ENCODE results near the gene MCRIP1. TPM values are rescaled to one million over a fixed set of nuclear protein-coding genes. Genes with fewer than 3 reads are reported as not detected.

Gene MCRIP1
- total and polyA plus RNA-seq, 2 of the 13 experiments (the other 11 are each of a cell fraction or from before 2014, with no cell fraction given), result 79.7 to 84.9 TPM

GRCh38 chr17:81821603-81822311 is 11.3 kb downstream of the MCRIP1 start (continued):
- no peak for TF ChIP-seq JUNB (CRISPR knock-in tag; IDR thresholded peaks at IDR 0.05; ENCODE audit: borderline replicate concordance)
- no peak for TF ChIP-seq ZNF234 (CRISPR knock-in tag; conservative IDR thresholded peaks at IDR 0.05)
- TF ChIP-seq ZNF576 (CRISPR knock-in tag; IDR thresholded peaks at IDR 0.05), result peak; percentile 94; the same call in 1 of the 2 replicates
- TF ChIP-seq MATR3 (CRISPR knock-in tag; IDR thresholded peaks at IDR 0.05), result no peak
- TF ChIP-seq CBFB (CRISPR knock-in tag; IDR thresholded peaks at IDR 0.05), result no peak
- TF ChIP-seq TCF7 (IDR thresholded peaks at IDR 0.05; ENCODE audit: low read depth), result no peak
- peak; percentile 47; the same call in 1 of the 2 replicates for TF ChIP-seq FOSL2 (CRISPR knock-in tag; IDR thresholded peaks at IDR 0.05)
- TF ChIP-seq CENPT (CRISPR knock-in tag; IDR thresholded peaks at IDR 0.05; ENCODE audit: low read depth), result no peak
- no peak for TF ChIP-seq TIGD3 (CRISPR knock-in tag; IDR thresholded peaks at IDR 0.05; ENCODE audit: borderline replicate concordance)
- no peak for TF ChIP-seq CCAR2 (optimal IDR thresholded peaks at IDR 0.05; ENCODE audit: low read depth, low read length)
- TF ChIP-seq NFATC3 (CRISPR knock-in tag; IDR thresholded peaks at IDR 0.05), result no peak
- no peak for TF ChIP-seq POGZ (CRISPR knock-in tag; IDR thresholded peaks at IDR 0.05)
- no peak for TF ChIP-seq ARNTL (CRISPR knock-in tag; IDR thresholded peaks at IDR 0.05)
- TF ChIP-seq ZNF616 (CRISPR knock-in tag; IDR thresholded peaks at IDR 0.05; ENCODE audit: low read depth), result no peak
- peak; percentile 98 for TF ChIP-seq MAZ (IDR thresholded peaks at IDR 0.05; ENCODE audit: borderline replicate concordance, low read depth, low read length)
- TF ChIP-seq MAZ (CRISPR knock-in tag; IDR thresholded peaks at IDR 0.05; ENCODE audit: low read depth), result peak; percentile 82
- TF ChIP-seq RBM22 (optimal IDR thresholded peaks at IDR 0.05; ENCODE audit: low read length), result peak; percentile 70
- no peak for TF ChIP-seq KMT2B (CRISPR knock-in tag; IDR thresholded peaks at IDR 0.05)
- TF ChIP-seq DZIP1 (CRISPR knock-in tag; IDR thresholded peaks at IDR 0.05), result 0 out of 2 replicates have a peak, but pooled peaks have one; percentile 10
- TF ChIP-seq BCLAF1 (IDR thresholded peaks at IDR 0.05), result no peak
- TF ChIP-seq ZNF564 (CRISPR knock-in tag; IDR thresholded peaks at IDR 0.05), result peak; percentile 51; the same call in 1 of the 2 replicates
- TF ChIP-seq ZBTB26 (CRISPR knock-in tag; IDR thresholded peaks at IDR 0.05; ENCODE audit: borderline replicate concordance), result no peak
